ENCODE measurements around the gene PCYT2. TPM values are rescaled to one million over a fixed set of nuclear protein-coding genes. Genes with fewer than 3 reads are reported as not detected.
A peak's percentile ranks its signal among the peaks of the same experiment; 100 is the strongest.

Gene PCYT2
- total and polyA plus RNA-seq, 9 of the 15 experiments (the other 6 are each of a cell fraction or from before 2014, with no cell fraction given), result 0.92 to 134 (median 82.5) TPM

DNA sequence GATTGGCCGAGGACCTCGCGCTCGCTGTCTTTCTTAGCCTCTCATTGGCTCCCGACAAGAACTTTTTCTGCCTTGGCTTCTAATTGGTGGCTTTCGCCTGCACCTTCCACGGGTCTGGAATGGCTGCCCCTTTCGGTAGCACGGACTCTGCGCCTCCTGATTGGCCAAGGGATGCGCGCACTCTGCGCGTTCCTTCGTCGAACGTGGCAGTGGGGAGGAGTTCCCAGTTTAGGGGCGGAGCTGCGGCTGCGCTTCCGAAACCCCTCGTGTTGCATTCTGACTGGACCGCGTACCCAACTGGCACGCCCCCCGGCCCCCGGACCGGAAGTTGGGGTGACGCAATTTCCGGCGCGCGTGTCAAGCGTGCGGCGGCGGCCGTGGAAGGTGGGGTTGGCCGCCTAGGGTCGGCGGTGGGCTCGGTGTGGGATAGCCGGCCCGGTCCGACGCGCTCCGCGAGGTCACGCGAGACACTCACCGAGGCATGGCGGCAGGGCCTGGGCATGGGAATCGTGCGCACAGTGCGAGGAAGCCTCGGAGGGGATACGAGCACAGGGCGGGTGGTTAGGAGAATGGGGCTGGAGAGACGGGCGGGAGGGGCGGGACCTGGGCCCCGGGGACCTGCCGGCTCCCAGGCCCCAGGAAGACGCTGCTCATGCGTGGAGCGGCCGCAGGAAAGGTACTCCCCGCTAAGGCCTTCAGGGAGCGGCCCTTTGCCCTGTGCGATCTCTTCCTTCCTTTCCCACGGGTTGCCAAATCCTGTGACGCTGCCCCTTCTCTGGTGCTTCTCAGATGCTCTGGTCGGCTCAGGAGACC, 50.2 kb downstream of the PCYT2 start (continued):
- no peak; the same call in 1 of the 2 replicates for TF ChIP-seq ARID4B (CRISPR knock-in tag; IDR thresholded peaks at IDR 0.05)
- no peak for TF ChIP-seq NCOA6 (IDR thresholded peaks at IDR 0.05)
- peak; percentile 83 to 84 for TF ChIP-seq FOXK2 (conservative IDR thresholded peaks at IDR 0.05 in 1 of 2, IDR thresholded peaks at IDR 0.05 in 1 of 2; ENCODE audit: low read depth in 2 of 2)
- no peak for TF ChIP-seq FOXJ3 (CRISPR knock-in tag; IDR thresholded peaks at IDR 0.05)
- no peak for TF ChIP-seq PHB2 (IDR thresholded peaks at IDR 0.05; ENCODE audit: low read depth)
- TF ChIP-seq HMBOX1 (IDR thresholded peaks at IDR 0.05), result no peak
- TF ChIP-seq LEF1 (IDR thresholded peaks at IDR 0.05), result peak; percentile 61; the same call in 1 of the 2 replicates
- TF ChIP-seq DIDO1 (tag; IDR thresholded peaks at IDR 0.05; ENCODE audit: low read depth), result no peak
- no peak for TF ChIP-seq ZC3H8 (IDR thresholded peaks at IDR 0.05)
- no peak for TF ChIP-seq GABPB2 (CRISPR knock-in tag; conservative IDR thresholded peaks at IDR 0.05)
- no peak for TF ChIP-seq NCOA2 (IDR thresholded peaks at IDR 0.05; ENCODE audit: partially characterized antibody in 2 of 2)
- TF ChIP-seq FUS (optimal IDR thresholded peaks at IDR 0.05; ENCODE audit: low read depth, low read length), result no peak
- no peak for TF ChIP-seq ZNF77 (CRISPR knock-in tag; IDR thresholded peaks at IDR 0.05)
- peak; percentile 85 for TF ChIP-seq POLR2G (IDR thresholded peaks at IDR 0.05; ENCODE audit: low read depth, low read length)
- TF ChIP-seq RNF2 (IDR thresholded peaks at IDR 0.05), result 0 out of 2 replicates have a peak, but pooled peaks have one; percentile 15
- TF ChIP-seq, protein P1, sequence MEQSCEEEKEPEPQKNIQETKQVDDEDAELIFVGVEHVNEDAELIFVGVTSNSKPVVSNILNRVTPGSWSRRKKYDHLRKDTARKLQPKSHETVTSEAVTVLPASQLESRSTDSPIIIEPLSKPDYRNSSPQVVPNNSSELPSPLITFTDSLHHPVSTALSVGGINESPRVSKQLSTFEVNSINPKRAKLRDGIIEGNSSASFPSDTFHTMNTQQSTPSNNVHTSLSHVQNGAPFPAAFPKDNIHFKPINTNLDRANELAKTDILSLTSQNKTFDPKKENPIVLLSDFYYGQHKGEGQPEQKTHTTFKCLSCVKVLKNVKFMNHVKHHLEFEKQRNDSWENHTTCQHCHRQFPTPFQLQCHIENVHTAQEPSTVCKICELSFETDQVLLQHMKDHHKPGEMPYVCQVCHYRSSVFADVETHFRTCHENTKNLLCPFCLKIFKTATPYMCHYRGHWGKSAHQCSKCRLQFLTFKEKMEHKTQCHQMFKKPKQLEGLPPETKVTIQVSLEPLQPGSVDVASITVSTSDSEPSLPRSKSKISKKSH (CRISPR knock-in tag; IDR thresholded peaks at IDR 0.05), result no peak
- no peak for TF ChIP-seq E2F5 (CRISPR knock-in tag; IDR thresholded peaks at IDR 0.05)
- no peak for TF ChIP-seq CBFB (CRISPR knock-in tag; IDR thresholded peaks at IDR 0.05)
- TF ChIP-seq, protein P2, sequence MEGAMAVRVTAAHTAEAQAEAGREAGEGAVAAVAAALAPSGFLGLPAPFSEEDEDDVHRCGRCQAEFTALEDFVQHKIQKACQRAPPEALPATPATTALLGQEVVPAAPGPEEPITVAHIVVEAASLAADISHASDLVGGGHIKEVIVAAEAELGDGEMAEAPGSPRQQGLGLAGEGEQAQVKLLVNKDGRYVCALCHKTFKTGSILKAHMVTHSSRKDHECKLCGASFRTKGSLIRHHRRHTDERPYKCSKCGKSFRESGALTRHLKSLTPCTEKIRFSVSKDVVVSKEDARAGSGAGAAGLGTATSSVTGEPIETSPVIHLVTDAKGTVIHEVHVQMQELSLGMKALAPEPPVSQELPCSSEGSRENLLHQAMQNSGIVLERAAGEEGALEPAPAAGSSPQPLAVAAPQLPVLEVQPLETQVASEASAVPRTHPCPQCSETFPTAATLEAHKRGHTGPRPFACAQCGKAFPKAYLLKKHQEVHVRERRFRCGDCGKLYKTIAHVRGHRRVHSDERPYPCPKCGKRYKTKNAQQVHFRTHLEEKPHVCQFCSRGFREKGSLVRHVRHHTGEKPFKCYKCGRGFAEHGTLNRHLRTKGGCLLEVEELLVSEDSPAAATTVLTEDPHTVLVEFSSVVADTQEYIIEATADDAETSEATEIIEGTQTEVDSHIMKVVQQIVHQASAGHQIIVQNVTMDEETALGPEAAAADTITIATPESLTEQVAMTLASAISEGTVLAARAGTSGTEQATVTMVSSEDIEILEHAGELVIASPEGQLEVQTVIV (CRISPR knock-in tag; IDR thresholded peaks at IDR 0.05; ENCODE audit: borderline replicate concordance), result no peak
